Measurements from ENCODE around the gene ITPKC.

The ITPKC gene

GRCh38 chr19:40690693-40691420 lies 26.1 kb upstream of the ITPKC start:
- peak; percentile 61 to 62 for DNase-seq

- no peak for DNase-seq
These were observed 25.3 kb upstream of the ITPKC start for GRCh38 chr19:40691421-40692211.

- no peak for DNase-seq
These were observed 24.7 kb upstream of the ITPKC start for GRCh38 chr19:40692212-40692551.

GRCh38 chr19:40693150-40693788 lies 23.6 kb upstream of the ITPKC start:
- DNase-seq = no peak

GRCh38 chr19:40693896-40694295 lies 23.0 kb upstream of the ITPKC start:
- no peak for DNase-seq

- DNase-seq = no peak
These were observed 21.0 kb upstream of the ITPKC start for GRCh38 chr19:40695881-40696280.

GRCh38 chr19:40697007-40697406 lies 19.9 kb upstream of the ITPKC start:
- no peak for DNase-seq

- no peak for DNase-seq
These were observed 16.8 kb upstream of the ITPKC start for GRCh38 chr19:40700083-40700482.

GRCh38 chr19:40701758-40702157 lies 15.2 kb upstream of the ITPKC start:
- DNase-seq = no peak

GRCh38 chr19:40702337-40703012 lies 14.4 kb upstream of the ITPKC start:
- DNase-seq = peak in 1 of 2 experiments; percentile 34

GRCh38 chr19:40703029-40703755 lies 13.7 kb upstream of the ITPKC start:
- DNase-seq = no peak

GRCh38 chr19:40704491-40705361 lies 12.2 kb upstream of the ITPKC start:
- no peak for DNase-seq

- no peak for DNase-seq
These were observed 11.6 kb upstream of the ITPKC start for GRCh38 chr19:40705362-40705651.

GRCh38 chr19:40705950-40706619 lies 10.8 kb upstream of the ITPKC start:
- DNase-seq = no peak

GRCh38 chr19:40707615-40708014 lies 9.3 kb upstream of the ITPKC start:
- no peak for DNase-seq

- no peak for DNase-seq
These were observed 7.1 kb upstream of the ITPKC start for GRCh38 chr19:40709817-40710216.

- no peak for DNase-seq
These were observed 3.0 kb upstream of the ITPKC start for GRCh38 chr19:40713939-40714338.

GRCh38 chr19:40714441-40715299 lies 2.2 kb upstream of the ITPKC start:
- peak; percentile 74 to 85 for DNase-seq

- DNase-seq = no peak
These were observed 856 bp upstream of the ITPKC start for GRCh38 chr19:40716031-40716481.

GRCh38 chr19:40717325-40717879 lies 490 bp downstream of the ITPKC start:
- no peak for DNase-seq

Measured in cerebellar nuclear complex (tissue), 1 donor.